CD14-positive monocyte (primary cell): ENCODE data around the gene CYTH1. TPM values are rescaled to one million over a fixed set of nuclear protein-coding genes. Genes with fewer than 3 reads are reported as not detected.
A peak's percentile ranks its signal among the peaks of the same experiment; 100 is the strongest.

Experiments used
- DNase-seq, 3 donors: peaks; one replicate each; pipeline ENCODE4 v3.0.0-alpha.2; 2011 to 2022
- H2AFZ ChIP-seq: 2 replicates; pipeline ENCODE4 v1.6.0; 2012; ENCODE audit warnings: mild to moderate bottlenecking, low read depth, low read length, inconsistent platforms; ENCODE audit not compliant: insufficient read depth, poor library complexity, severe bottlenecking
- H3K27ac ChIP-seq, 2 donors: 1 replicate in 1 of 2; 2 replicates in 1 of 2; pipeline ENCODE4 v1.5.1; 2012 to 2013; ENCODE audit warnings: low read length in 2 of 2, control low read depth in 1 of 2, inconsistent platforms in 1 of 2, low read depth in 1 of 2, mild to moderate bottlenecking in 1 of 2
- H3K27me3 ChIP-seq, 2 donors: one replicate each; pipeline versions ENCODE4 v1.6.0 to v1.6.1; 2011 to 2013; ENCODE audit warnings: low read length in 2 of 2; ENCODE audit not compliant: control insufficient read depth in 2 of 2, insufficient read depth in 2 of 2
- H3K36me3 ChIP-seq, 2 donors: replicated peaks in 1 of 2; 1 replicate in 1 of 2; 2 replicates in 1 of 2; pipeline versions ENCODE4 v1.5.1 to v1.6.1; 2012 to 2013; ENCODE audit warnings: low read length in 2 of 2, control low read depth in 1 of 2, inconsistent platforms in 1 of 2, mild to moderate bottlenecking in 1 of 2; ENCODE audit not compliant: insufficient read depth in 2 of 2, control insufficient read depth in 1 of 2
- H3K4me1 ChIP-seq, 2 donors: 1 replicate in 1 of 2; 2 replicates in 1 of 2; pipeline versions ENCODE4 v1.5.1 to v1.6.1; 2012 to 2013; ENCODE audit warnings: low read length in 2 of 2, control low read depth in 1 of 2, inconsistent platforms in 1 of 2, mild to moderate bottlenecking in 1 of 2, moderate library complexity in 1 of 2; ENCODE audit not compliant: insufficient read depth in 2 of 2, control insufficient read depth in 1 of 2
- H3K4me2 ChIP-seq: replicated peaks from 2 replicates; pipeline ENCODE3; 2012; ENCODE audit warnings: low read length, moderate library complexity, mild to moderate bottlenecking; ENCODE audit not compliant: poor library complexity, severe bottlenecking; ENCODE audit errors: extremely low read depth
- H3K4me3 ChIP-seq, 3 experiments: fragments of 200-600 bp in 1 of 3; sonication (generic) in 1 of 3; replicated peaks in 1 of 3; 1 replicate in 2 of 3; 2 replicates in 1 of 3; pipeline ENCODE4 v1.5.1; 2011 to 2013; ENCODE audit warnings: low read length in 3 of 3, mild to moderate bottlenecking in 3 of 3, control low read depth in 2 of 3, low read depth in 2 of 3, inconsistent platforms in 1 of 3, moderate library complexity in 1 of 3
- H3K79me2 ChIP-seq: 2 replicates; pipeline ENCODE4 v1.6.0; 2012; ENCODE audit warnings: mild to moderate bottlenecking, control low read depth, inconsistent platforms, low read length, moderate library complexity; ENCODE audit not compliant: insufficient read depth
- H3K9ac ChIP-seq: 2 replicates; pipeline ENCODE4 v1.6.0; 2017; ENCODE audit warnings: low read length, mild to moderate bottlenecking; ENCODE audit not compliant: insufficient read depth, poor library complexity, severe bottlenecking
- H3K9me3 ChIP-seq, 2 donors: replicated peaks in 1 of 2; 1 replicate in 1 of 2; 2 replicates in 1 of 2; pipeline versions ENCODE4 v1.5.1 to v1.6.1; 2012 to 2013; ENCODE audit warnings: low read length in 2 of 2, control low read depth in 1 of 2; ENCODE audit not compliant: control insufficient read depth in 1 of 2, insufficient read depth in 1 of 2
- H4K20me1 ChIP-seq: 2 replicates; pipeline ENCODE4 v1.6.0; 2012; ENCODE audit warnings: mild to moderate bottlenecking, low read length, control low read depth, moderate library complexity; ENCODE audit not compliant: insufficient read depth
- H3K27ac Mint-ChIP-seq, 7 donors: one replicate each; pipeline ENCODE4 v1.8.0; 2020; ENCODE audit warnings: mild to moderate bottlenecking in 7 of 7, mixed read lengths in 7 of 7, moderate library complexity in 6 of 7, inconsistent platforms in 2 of 7
- H3K27me3 Mint-ChIP-seq, 3 donors: one replicate each; pipeline ENCODE4 v1.8.0; 2021 to 2022; ENCODE audit warnings: low read depth in 3 of 3, mild to moderate bottlenecking in 3 of 3, mixed read lengths in 3 of 3, moderate library complexity in 3 of 3, inconsistent platforms in 1 of 3
- H3K36me3 Mint-ChIP-seq, 2 donors: one replicate each; pipeline ENCODE4 v1.8.0; 2020; ENCODE audit warnings: mixed read lengths in 2 of 2, inconsistent platforms in 1 of 2, mild to moderate bottlenecking in 1 of 2
- H3K4me1 Mint-ChIP-seq: one replicate; pipeline ENCODE4 v1.8.0; 2020; ENCODE audit warnings: mild to moderate bottlenecking, mixed read lengths
- H3K4me3 Mint-ChIP-seq, 2 donors: one replicate each; pipeline ENCODE4 v1.8.0; 2020; ENCODE audit warnings: mild to moderate bottlenecking in 2 of 2, mixed read lengths in 2 of 2, moderate library complexity in 1 of 2
- H3K9me3 Mint-ChIP-seq, 7 donors: one replicate each; pipeline ENCODE4 v1.8.0; 2020 to 2022; ENCODE audit warnings: mixed read lengths in 7 of 7, mild to moderate bottlenecking in 6 of 7, moderate library complexity in 6 of 7, inconsistent platforms in 2 of 7
- CTCF ChIP-seq: fragments of 200-600 bp; IDR thresholded peaks from one replicate; pipeline ENCODE4 v1.8.0; 2022; ENCODE audit warnings: antibody characterized with exemption, mild to moderate bottlenecking
- WGBS: methylation state at CpG from one replicate; pipeline ENCODE4 v1.1.5; 2013; ENCODE audit warnings: missing lambda C conversion rate; ENCODE audit not compliant: insufficient coverage; 5-methylcytosine and 5-hydroxymethylcytosine counted together
- intact Hi-C, 2 donors: fragments of 100-400 bp; cut with micrococcal nuclease; formaldehyde crosslinking; loops; one replicate each; pipeline versions ENCODE4 v1.15.0 to v1.15.1; 2023
- polyA plus RNA-seq, 3 donors: library from polyadenylated mRNA; depleted of rRNA in 1 of 3; unstranded in 2 of 3; stranded (reverse) in 1 of 3; fragments of 300-500 nt in 2 of 3; fragments of >200 nt in 1 of 3; fragmentation: Illumina TruSeq in 2 of 3; gene quantifications; 1 replicate in 2 of 3; 2 replicates in 1 of 3; pipeline ENCODE4 v1.2.3, GENCODE V29; 2012 to 2021

Gene CYTH1
- polyA plus RNA-seq, 3 donors: 68.6 to 211 (median 80.9) TPM

GRCh38 chr17:78682363-78682762 is 99.7 kb downstream of the CYTH1 start:
- H3K27ac ChIP-seq: peak overlapping the region in 1 of 2 donors; percentile 36

GRCh38 chr17:78680436-78680835 is 101.6 kb downstream of the CYTH1 start:
- Histone ChIP-seq H3K36me3 (peaks cover 84 to 100% of the 10 kb centered on the region in 2 donors), H4K20me1 (peaks cover 60% of the 10 kb centered on the region), H2AFZ (no peak overlapping the region), H3K4me3 (no peak overlapping the region), H3K27ac (peak overlapping the region in 1 of 2 donors; percentile 42), H3K79me2 (no peaks in the 10 kb centered on the region), H3K4me2 (no peak overlapping the region), H3K4me1 (no peaks in the 10 kb centered on the region), H3K27me3 (no peaks in the 10 kb centered on the region), H3K9me3 (no peaks in the 10 kb centered on the region), H3K9ac (no peak overlapping the region)
- WGBS: 100% methylated on average over 3 of the region's 12 CpGs
- no peak for TF ChIP-seq CTCF
- intact Hi-C loops: loop anchor here in 1 of 2 donors (10.0 kb wide), 1 partner anchor 56 kb away; no protein-coding TSS in a partner anchor
- peak overlapping the region in 1 of 7 donors; percentile 51 for H3K27ac Mint-ChIP-seq
- DNase-seq: no peak
- peaks cover 0 to 1% (median 1%) of the 10 kb centered on the region in 3 donors for H3K27me3 Mint-ChIP-seq
- H3K4me1 Mint-ChIP-seq: no peaks in the 10 kb centered on the region
- H3K36me3 Mint-ChIP-seq: peaks cover 91 to 97% of the 10 kb centered on the region in 2 donors
- H3K4me3 Mint-ChIP-seq: no peak overlapping the region
- peaks cover 0 to 2% (median 0%) of the 10 kb centered on the region in 7 donors for H3K9me3 Mint-ChIP-seq

More at GRCh38 chr17:78682363-78682762, 99.7 kb downstream of the CYTH1 start:
- H3K9ac ChIP-seq: no peak overlapping the region
- H3K4me3 ChIP-seq: no peak overlapping the region
- no peaks in the 10 kb centered on the region for H3K27me3 ChIP-seq
- H3K36me3 Mint-ChIP-seq: peaks cover 84 to 95% of the 10 kb centered on the region in 2 donors
- H3K27me3 Mint-ChIP-seq: peaks cover 0 to 1% (median 1%) of the 10 kb centered on the region in 3 donors
- no peak overlapping the region for H3K4me2 ChIP-seq
- no peaks in the 10 kb centered on the region for H3K9me3 ChIP-seq
- H3K36me3 ChIP-seq: peaks cover 81 to 100% of the 10 kb centered on the region in 2 donors
- intact Hi-C loops: loop anchor here in 1 of 2 donors (10.0 kb wide), 1 partner anchor 58 kb away; no protein-coding TSS in a partner anchor
- H3K4me1 ChIP-seq: no peaks in the 10 kb centered on the region
- no peak overlapping the region for H3K4me3 Mint-ChIP-seq
- no peak for DNase-seq
- no peaks in the 10 kb centered on the region for H3K4me1 Mint-ChIP-seq
- 100% methylated on average over 1 of the region's 2 CpGs for WGBS
- H4K20me1 ChIP-seq: peaks cover 47% of the 10 kb centered on the region
- no peak for TF ChIP-seq CTCF
- H3K9me3 Mint-ChIP-seq: peaks cover 0 to 2% (median 0%) of the 10 kb centered on the region in 7 donors
- no peak overlapping the region for H2AFZ ChIP-seq
- peak overlapping the region in 3 of 7 donors; percentile 23 to 63 (median 52) for H3K27ac Mint-ChIP-seq
- no peaks in the 10 kb centered on the region for H3K79me2 ChIP-seq
